ENCODE data around the gene OCA2.

DNA sequence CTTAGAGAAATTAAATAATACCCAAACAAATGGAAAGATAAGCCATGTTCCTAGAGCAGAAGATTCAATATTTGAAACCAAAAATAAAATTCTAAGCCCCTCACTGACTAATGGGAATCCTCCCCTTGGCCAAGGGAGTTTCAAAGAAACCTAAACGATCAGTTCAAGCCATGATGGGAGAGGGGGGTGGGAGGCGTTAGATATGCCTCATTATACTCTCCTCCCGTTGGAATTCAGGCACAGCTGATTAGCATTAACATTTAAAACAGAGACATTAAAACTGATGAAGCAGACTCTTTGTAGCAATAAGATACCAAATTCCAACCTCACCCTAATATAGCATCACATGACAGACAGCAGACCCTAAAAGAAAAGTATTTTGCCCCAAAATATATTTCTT, 32.9 kb downstream of the OCA2 start:
- TF ChIP-seq, protein P1, sequence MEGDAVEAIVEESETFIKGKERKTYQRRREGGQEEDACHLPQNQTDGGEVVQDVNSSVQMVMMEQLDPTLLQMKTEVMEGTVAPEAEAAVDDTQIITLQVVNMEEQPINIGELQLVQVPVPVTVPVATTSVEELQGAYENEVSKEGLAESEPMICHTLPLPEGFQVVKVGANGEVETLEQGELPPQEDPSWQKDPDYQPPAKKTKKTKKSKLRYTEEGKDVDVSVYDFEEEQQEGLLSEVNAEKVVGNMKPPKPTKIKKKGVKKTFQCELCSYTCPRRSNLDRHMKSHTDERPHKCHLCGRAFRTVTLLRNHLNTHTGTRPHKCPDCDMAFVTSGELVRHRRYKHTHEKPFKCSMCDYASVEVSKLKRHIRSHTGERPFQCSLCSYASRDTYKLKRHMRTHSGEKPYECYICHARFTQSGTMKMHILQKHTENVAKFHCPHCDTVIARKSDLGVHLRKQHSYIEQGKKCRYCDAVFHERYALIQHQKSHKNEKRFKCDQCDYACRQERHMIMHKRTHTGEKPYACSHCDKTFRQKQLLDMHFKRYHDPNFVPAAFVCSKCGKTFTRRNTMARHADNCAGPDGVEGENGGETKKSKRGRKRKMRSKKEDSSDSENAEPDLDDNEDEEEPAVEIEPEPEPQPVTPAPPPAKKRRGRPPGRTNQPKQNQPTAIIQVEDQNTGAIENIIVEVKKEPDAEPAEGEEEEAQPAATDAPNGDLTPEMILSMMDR (IDR thresholded peaks at IDR 0.05): no peak
- TF ChIP-seq POLR2A (IDR thresholded peaks at IDR 0.05; ENCODE audit: low read depth) (no peak), EP300 (IDR thresholded peaks at IDR 0.05) (no peak), POLR2AphosphoS5 (IDR thresholded peaks at IDR 0.05) (no peak)
